H9 (cell line): Measurements from ENCODE around the gene TTC28. TPM values are rescaled to one million over a fixed set of nuclear protein-coding genes. Genes with fewer than 3 reads are reported as not detected.

Source experiments
- DNase-seq: peaks from one replicate; pipeline ENCODE4 v3.0.0-alpha.2; 2017
- H2AFZ ChIP-seq: one replicate; pipeline ENCODE4 v1.6.1; 2013; ENCODE audit warnings: mild to moderate bottlenecking, low read length, control low read depth, moderate library complexity
- H2AK5ac ChIP-seq: 2 replicates; pipeline ENCODE4 v1.6.1; 2013; ENCODE audit warnings: low read length, control low read depth, mixed read lengths; ENCODE audit not compliant: insufficient read length
- H2BK120ac ChIP-seq: one replicate; pipeline ENCODE4 v1.6.1; 2013; ENCODE audit warnings: low read depth, mild to moderate bottlenecking, low read length, control low read depth, inconsistent platforms; ENCODE audit not compliant: poor library complexity, severe bottlenecking
- H2BK12ac ChIP-seq: 2 replicates; pipeline ENCODE4 v1.6.1; 2013; ENCODE audit warnings: low read length, control low read depth, mixed read lengths, low read depth; ENCODE audit not compliant: insufficient read length
- H2BK15ac ChIP-seq: 2 replicates; pipeline ENCODE4 v1.6.1; 2013; ENCODE audit warnings: low read depth, low read length, control low read depth
- H2BK20ac ChIP-seq: one replicate; pipeline ENCODE4 v1.6.1; 2013; ENCODE audit warnings: low read depth, mild to moderate bottlenecking, low read length, control low read depth, inconsistent platforms; ENCODE audit not compliant: poor library complexity, severe bottlenecking
- H2BK5ac ChIP-seq: 2 replicates; pipeline ENCODE4 v1.6.1; 2013; ENCODE audit warnings: low read length, control low read depth, mixed read lengths; ENCODE audit not compliant: insufficient read length
- H3K14ac ChIP-seq: 2 replicates; pipeline ENCODE4 v1.6.1; 2013; ENCODE audit warnings: low read length, control low read depth; ENCODE audit not compliant: insufficient read depth
- H3K18ac ChIP-seq: 2 replicates; pipeline ENCODE4 v1.6.1; 2013; ENCODE audit warnings: low read depth, mild to moderate bottlenecking, mixed read lengths, low read length, control low read depth; ENCODE audit not compliant: insufficient read length
- H3K23ac ChIP-seq: 2 replicates; pipeline ENCODE4 v1.6.1; 2013; ENCODE audit warnings: low read length, control low read depth, mixed read lengths, low read depth; ENCODE audit not compliant: insufficient read length
- H3K23me2 ChIP-seq: 2 replicates; pipeline ENCODE4 v1.6.1; 2013; ENCODE audit warnings: low read depth, mild to moderate bottlenecking, mixed read lengths, low read length, control low read depth; ENCODE audit not compliant: insufficient read length, poor library complexity, severe bottlenecking
- H3K27ac ChIP-seq: 2 replicates; pipeline ENCODE4 v1.5.1; 2013; ENCODE audit warnings: low read length, control low read depth, mixed read lengths, low read depth; ENCODE audit not compliant: insufficient read length
- H3K27me3 ChIP-seq: 2 replicates; pipeline ENCODE4 v1.6.1; 2013; ENCODE audit warnings: low read length, control low read depth, inconsistent platforms; ENCODE audit not compliant: insufficient read depth
- H3K4ac ChIP-seq: 2 replicates; pipeline ENCODE4 v1.6.1; 2013; ENCODE audit warnings: low read depth, mild to moderate bottlenecking, control low read depth, inconsistent platforms, low read length, moderate library complexity
- H3K4me1 ChIP-seq: 2 replicates; pipeline ENCODE4 v1.6.1; 2013; ENCODE audit warnings: low read length, control low read depth, inconsistent platforms; ENCODE audit not compliant: insufficient read depth
- H3K4me2 ChIP-seq: 2 replicates; pipeline ENCODE4 v1.6.1; 2013; ENCODE audit warnings: low read length, control low read depth, mixed read lengths; ENCODE audit not compliant: insufficient read length, insufficient read depth
- H3K56ac ChIP-seq: 2 replicates; pipeline ENCODE4 v1.6.1; 2013; ENCODE audit warnings: low read depth, mild to moderate bottlenecking, mixed read lengths, low read length, control low read depth; ENCODE audit not compliant: insufficient read length
- H3K79me1 ChIP-seq: 2 replicates; pipeline ENCODE4 v1.6.1; 2013; ENCODE audit warnings: low read depth, mild to moderate bottlenecking, moderate library complexity, low read length, control low read depth, inconsistent platforms; ENCODE audit not compliant: insufficient read depth, poor library complexity, severe bottlenecking
- H3K79me2 ChIP-seq: 2 replicates; pipeline ENCODE4 v1.6.1; 2013; ENCODE audit warnings: low read length, control low read depth, inconsistent platforms; ENCODE audit not compliant: insufficient read depth
- H3K9ac ChIP-seq: 2 replicates; pipeline ENCODE4 v1.6.1; 2013; ENCODE audit warnings: low read length, control low read depth, mixed read lengths; ENCODE audit not compliant: insufficient read length; ENCODE audit errors: extremely low read depth
- H3K9me3 ChIP-seq: one replicate; pipeline ENCODE4 v1.6.1; 2013; ENCODE audit warnings: low read depth, low read length, inconsistent platforms; ENCODE audit not compliant: control insufficient read depth
- H3T11ph ChIP-seq: one replicate; pipeline ENCODE4 v1.6.1; 2013; ENCODE audit warnings: mild to moderate bottlenecking, low read length, control low read depth, inconsistent platforms
- H4K20me1 ChIP-seq: one replicate; pipeline ENCODE4 v1.6.1; 2013; ENCODE audit not compliant: control insufficient read depth, insufficient read length, insufficient read depth
- H4K5ac ChIP-seq: 2 replicates; pipeline ENCODE4 v1.6.1; 2013; ENCODE audit warnings: low read depth, mild to moderate bottlenecking, mixed read lengths, low read length, control low read depth; ENCODE audit not compliant: insufficient read length
- H4K8ac ChIP-seq: replicated peaks from 2 replicates; pipeline ENCODE4 v1.6.1; 2013; ENCODE audit warnings: low read length, control low read depth, mixed read lengths, low read depth; ENCODE audit not compliant: insufficient read length
- H4K91ac ChIP-seq: 2 replicates; pipeline ENCODE4 v1.6.1; 2013; ENCODE audit warnings: low read depth, mild to moderate bottlenecking, moderate library complexity, mixed read lengths, low read length, control low read depth; ENCODE audit not compliant: insufficient read length
- H3K27ac Mint-ChIP-seq, 3 experiments: 2 replicates in 2 of 3; 3 replicates in 1 of 3; pipeline ENCODE4 v1.8.0; 2020 to 2021; ENCODE audit warnings: mixed read lengths in 3 of 3, mild to moderate bottlenecking in 1 of 3, moderate library complexity in 1 of 3
- H3K27me3 Mint-ChIP-seq: 2 replicates; pipeline ENCODE4 v1.8.0; 2021; ENCODE audit warnings: low read depth, mild to moderate bottlenecking, moderate library complexity, mixed read lengths
- H3K36me3 Mint-ChIP-seq, 3 experiments: 2 replicates in 2 of 3; 3 replicates in 1 of 3; pipeline ENCODE4 v1.8.0; 2020 to 2021; ENCODE audit warnings: low read depth in 3 of 3, mixed read lengths in 3 of 3; ENCODE audit not compliant: insufficient read depth in 1 of 3
- H3K4me1 Mint-ChIP-seq, 2 experiments: 2 replicates each; pipeline ENCODE4 v1.8.0; 2020; ENCODE audit warnings: mixed read lengths in 2 of 2
- H3K4me3 Mint-ChIP-seq, 2 experiments: 2 replicates in 1 of 2; 3 replicates in 1 of 2; pipeline ENCODE4 v1.8.0; 2020 to 2021; ENCODE audit warnings: mild to moderate bottlenecking in 2 of 2, mixed read lengths in 2 of 2, moderate library complexity in 1 of 2
- H3K9me3 Mint-ChIP-seq, 2 experiments: 2 replicates in 1 of 2; 3 replicates in 1 of 2; pipeline ENCODE4 v1.8.0; 2020; ENCODE audit warnings: mild to moderate bottlenecking in 2 of 2, mixed read lengths in 2 of 2, moderate library complexity in 1 of 2
- CTCF ChIP-seq: fragments of 200-600 bp; sonication (generic); conservative IDR thresholded peaks from 3 replicates; pipeline ENCODE4 v1.8.0; 2021; ENCODE audit warnings: antibody characterized with exemption, mild to moderate bottlenecking
- WGBS: extraction: QIAGEN DNeasy Blood & Tissue Kit; methylation state at CpG from one replicate; pipeline ENCODE4 v1.1.7; 2013; ENCODE audit warnings: missing lambda C conversion rate, low lambda C conversion rate, mixed read lengths; ENCODE audit not compliant: insufficient read length; ENCODE audit errors: extremely low coverage; 5-methylcytosine and 5-hydroxymethylcytosine counted together
- total RNA-seq: library from RNA; stranded (reverse); gene quantifications from 2 replicates; pipeline ENCODE4 v1.2.1, GENCODE V29; 2021

The TTC28 gene
- total RNA-seq, 1 experiment from 2014 or later: 13.6 TPM

DNA sequence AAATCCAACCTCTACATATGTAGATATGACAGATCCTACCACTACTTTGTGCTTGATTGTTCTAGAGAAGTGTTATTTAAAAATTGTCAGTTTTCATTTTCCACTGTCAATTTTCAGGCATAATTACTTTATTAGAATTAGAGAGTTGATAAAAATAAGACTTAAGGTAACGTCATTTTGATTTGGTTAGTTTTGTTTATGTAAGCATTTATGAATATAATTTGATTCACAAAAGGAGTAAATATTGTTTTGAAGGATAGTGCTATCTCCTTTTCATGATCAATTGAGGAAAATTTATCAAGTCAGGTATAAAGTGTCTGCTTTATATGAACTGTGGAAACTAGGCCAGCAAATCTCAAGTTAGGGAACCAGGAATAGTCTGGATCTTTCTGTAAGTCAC, 718.0 kb downstream of the TTC28 start:
- H2BK20ac ChIP-seq: no peak overlapping the region
- no peaks in the 10 kb centered on the region for H3K23me2 ChIP-seq
- H3K79me2 ChIP-seq: no peaks in the 10 kb centered on the region
- H4K91ac ChIP-seq: no peak overlapping the region
- H2BK120ac ChIP-seq: no peak overlapping the region
- H3K36me3 Mint-ChIP-seq: peaks cover 0 to 8% (median 0%) of the 10 kb centered on the region in 3 experiments; a peak in 2 of 7 replicates
- H2AK5ac ChIP-seq: no peak overlapping the region
- WGBS: no CpG with 5 or more reads among the region's 1 CpG
- H3K56ac ChIP-seq: no peak overlapping the region
- no peak overlapping the region for H3K4me2 ChIP-seq
- DNase-seq: no peak
- no peak overlapping the region for H4K5ac ChIP-seq
- H2BK5ac ChIP-seq: no peak overlapping the region
- H3K79me1 ChIP-seq: no peaks in the 10 kb centered on the region
- no peak overlapping the region for H3K9ac ChIP-seq
- no peak for TF ChIP-seq CTCF
- no peaks in the 10 kb centered on the region for H3K27me3 Mint-ChIP-seq
- H3K18ac ChIP-seq: no peak overlapping the region
- peaks cover 0 to 8% of the 10 kb centered on the region in 2 experiments; a peak in 3 of 5 replicates for H3K9me3 Mint-ChIP-seq
- peaks cover 3% of the 10 kb centered on the region; the same call in 1 of the 2 replicates for H3K4me1 ChIP-seq
- H2AFZ ChIP-seq: no peak overlapping the region
- no peak overlapping the region for H3K27ac Mint-ChIP-seq
- no peak overlapping the region for H3K27ac ChIP-seq
- no peak overlapping the region for H2BK15ac ChIP-seq
- no peak overlapping the region for H4K8ac ChIP-seq
- no peak overlapping the region for H2BK12ac ChIP-seq
- no peak overlapping the region for H3K23ac ChIP-seq
- H3T11ph ChIP-seq: no peak overlapping the region
- H3K27me3 ChIP-seq: no peaks in the 10 kb centered on the region
- H3K14ac ChIP-seq: no peak overlapping the region
- peaks cover 30 to 34% of the 10 kb centered on the region in 2 experiments for H3K4me1 Mint-ChIP-seq
- no peaks in the 10 kb centered on the region for H3K9me3 ChIP-seq
- H3K4me3 Mint-ChIP-seq: no peak overlapping the region
- H4K20me1 ChIP-seq: no peaks in the 10 kb centered on the region
- no peak overlapping the region for H3K4ac ChIP-seq
